ENCODE data around the gene RAB17. TPM values are rescaled to one million over a fixed set of nuclear protein-coding genes. Genes with fewer than 3 reads are reported as not detected.

The RAB17 gene
- total RNA-seq, result 0.43 and 0.64 TPM in 2 replicates

- no peak for DNase-seq (ENCODE audit: low read depth)
- no peak within 1 kb of the TSS for H3K4me3 ChIP-seq (ENCODE audit: low read depth, low read length)
- TF ChIP-seq CTCF (IDR thresholded peaks at IDR 0.05; ENCODE audit: insufficient read depth, low read depth, low read length), result no peak
Observed at GRCh38 chr2:237590272-237591140, at the start of gene RAB17. Gene RAB17, minus strand, starts transcription at chr2:237590734. Its CDS starts 4,580 bp downstream, at chr2:237586154.

- H3K4me3 ChIP-seq (ENCODE audit: low read depth, low read length), result no peak overlapping the region
- no peak for TF ChIP-seq CTCF (IDR thresholded peaks at IDR 0.05; ENCODE audit: insufficient read depth, low read depth, low read length)
Observed at GRCh38 chr2:237639836-237640220, 49.3 kb upstream of the RAB17 start.

GRCh38 chr2:237639052-237639835, 48.7 kb upstream of the RAB17 start:
- no peak for TF ChIP-seq CTCF (IDR thresholded peaks at IDR 0.05; ENCODE audit: insufficient read depth, low read depth, low read length)
- H3K4me3 ChIP-seq (ENCODE audit: low read depth, low read length), result no peak overlapping the region
- no peak for DNase-seq (ENCODE audit: low read depth)

More at GRCh38 chr2:237639836-237640220, 49.3 kb upstream of the RAB17 start:
- no peak for DNase-seq (ENCODE audit: low read depth)

- DNase-seq (ENCODE audit: low read depth), result no peak
- no peak for TF ChIP-seq CTCF (IDR thresholded peaks at IDR 0.05; ENCODE audit: insufficient read depth, low read depth, low read length)
- H3K4me3 ChIP-seq (ENCODE audit: low read depth, low read length), result no peak overlapping the region
Observed at GRCh38 chr2:237638176-237638575, 47.6 kb upstream of the RAB17 start.

- DNase-seq (ENCODE audit: low read depth), result no peak
- no peak overlapping the region for H3K4me3 ChIP-seq (ENCODE audit: low read depth, low read length)
- no peak for TF ChIP-seq CTCF (IDR thresholded peaks at IDR 0.05; ENCODE audit: insufficient read depth, low read depth, low read length)
Observed at GRCh38 chr2:237637429-237638135, 47.0 kb upstream of the RAB17 start.

- TF ChIP-seq CTCF (IDR thresholded peaks at IDR 0.05; ENCODE audit: insufficient read depth, low read depth, low read length), result no peak
- no peak for DNase-seq (ENCODE audit: low read depth)
- H3K4me3 ChIP-seq (ENCODE audit: low read depth, low read length), result no peak overlapping the region
Observed at GRCh38 chr2:237636578-237636977, 46.0 kb upstream of the RAB17 start.
